Measurements from ENCODE around the gene ANXA9.

DNA sequence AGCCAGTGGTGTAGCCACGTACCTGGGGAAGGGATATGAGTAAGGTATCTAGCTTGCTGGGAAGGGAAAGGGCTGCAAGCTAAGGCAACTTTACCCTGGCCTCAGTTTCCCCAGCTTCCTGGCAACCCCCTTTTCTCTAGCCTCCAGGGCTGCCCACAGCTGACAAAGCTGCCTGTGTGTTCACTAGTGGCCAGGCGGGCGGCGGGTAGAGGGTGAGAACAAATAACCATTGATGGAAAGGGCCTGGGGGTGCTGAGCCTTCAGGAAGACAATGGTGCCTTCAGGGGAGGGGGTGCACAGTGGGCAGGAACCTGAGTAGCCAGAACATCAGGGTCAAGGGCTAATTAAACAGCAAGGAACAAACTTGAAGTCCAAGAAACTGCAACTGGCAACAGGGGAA, 13.6 kb upstream of the ANXA9 start:
- TF ChIP-seq POLR2A (IDR thresholded peaks at IDR 0.05), result no peak
- TF ChIP-seq, protein P1, sequence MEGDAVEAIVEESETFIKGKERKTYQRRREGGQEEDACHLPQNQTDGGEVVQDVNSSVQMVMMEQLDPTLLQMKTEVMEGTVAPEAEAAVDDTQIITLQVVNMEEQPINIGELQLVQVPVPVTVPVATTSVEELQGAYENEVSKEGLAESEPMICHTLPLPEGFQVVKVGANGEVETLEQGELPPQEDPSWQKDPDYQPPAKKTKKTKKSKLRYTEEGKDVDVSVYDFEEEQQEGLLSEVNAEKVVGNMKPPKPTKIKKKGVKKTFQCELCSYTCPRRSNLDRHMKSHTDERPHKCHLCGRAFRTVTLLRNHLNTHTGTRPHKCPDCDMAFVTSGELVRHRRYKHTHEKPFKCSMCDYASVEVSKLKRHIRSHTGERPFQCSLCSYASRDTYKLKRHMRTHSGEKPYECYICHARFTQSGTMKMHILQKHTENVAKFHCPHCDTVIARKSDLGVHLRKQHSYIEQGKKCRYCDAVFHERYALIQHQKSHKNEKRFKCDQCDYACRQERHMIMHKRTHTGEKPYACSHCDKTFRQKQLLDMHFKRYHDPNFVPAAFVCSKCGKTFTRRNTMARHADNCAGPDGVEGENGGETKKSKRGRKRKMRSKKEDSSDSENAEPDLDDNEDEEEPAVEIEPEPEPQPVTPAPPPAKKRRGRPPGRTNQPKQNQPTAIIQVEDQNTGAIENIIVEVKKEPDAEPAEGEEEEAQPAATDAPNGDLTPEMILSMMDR (IDR thresholded peaks at IDR 0.05), result no peak

All from gastroesophageal sphincter (tissue), 3 donors.